ENCODE data around the gene COL19A1.
"Not testable (repeated sequence)": the region's sequence is repeated elsewhere in the genome, so short reads cannot be mapped to it uniquely, and the experiment has no call there.

Gene COL19A1

DNA sequence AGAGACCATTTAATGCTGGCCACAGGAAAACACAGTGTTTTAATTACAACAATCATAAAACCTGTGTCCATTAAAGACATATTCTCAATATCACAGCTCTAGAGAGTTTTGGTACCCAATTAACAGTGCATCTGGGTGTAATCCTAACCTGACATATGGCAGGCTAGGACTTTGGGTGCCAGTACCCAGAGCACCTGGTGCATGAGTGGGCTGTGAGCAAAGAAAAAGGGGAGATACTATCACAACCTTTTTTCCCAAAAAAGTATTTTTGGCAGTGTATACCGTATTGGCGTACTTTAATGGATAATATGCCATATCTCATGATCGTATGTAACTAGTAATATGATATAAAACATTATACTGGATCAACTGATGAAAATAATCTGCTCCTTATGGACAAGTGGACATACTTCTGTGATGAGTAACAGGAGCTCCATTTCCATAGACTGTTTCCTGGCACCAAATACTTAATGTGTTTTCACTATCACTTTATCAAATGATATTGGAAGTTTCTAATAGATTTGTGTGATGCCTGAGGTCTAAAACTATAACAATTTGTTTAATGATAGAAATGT is 91.7 kb downstream of the COL19A1 start:
- DNase-seq (ENCODE audit: low spot score) = no peak

DNA sequence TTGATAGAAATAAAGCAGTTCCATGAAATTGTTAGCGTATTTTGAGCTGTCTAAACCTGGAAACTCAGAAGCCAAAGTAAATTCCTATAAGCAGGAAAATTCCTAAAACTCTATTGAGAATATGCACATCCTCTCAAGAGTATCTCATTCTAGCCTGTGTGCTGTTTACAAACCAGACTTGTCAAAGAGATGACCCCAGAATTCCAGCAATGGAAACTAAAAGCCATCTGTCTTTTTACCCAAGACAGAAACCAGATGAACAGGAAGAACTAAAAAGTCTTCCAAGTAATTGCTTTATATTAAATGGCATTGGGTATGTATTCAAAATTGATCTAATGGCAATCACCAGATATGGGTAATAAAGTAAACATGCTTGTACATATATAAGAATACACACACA is 92.6 kb downstream of the COL19A1 start:
- no peak for FAIRE-seq
- no peak for DNase-seq (ENCODE audit: low spot score)

More for the DNA sequence above, 91.7 kb downstream of the COL19A1 start:
- no peak for FAIRE-seq

DNA sequence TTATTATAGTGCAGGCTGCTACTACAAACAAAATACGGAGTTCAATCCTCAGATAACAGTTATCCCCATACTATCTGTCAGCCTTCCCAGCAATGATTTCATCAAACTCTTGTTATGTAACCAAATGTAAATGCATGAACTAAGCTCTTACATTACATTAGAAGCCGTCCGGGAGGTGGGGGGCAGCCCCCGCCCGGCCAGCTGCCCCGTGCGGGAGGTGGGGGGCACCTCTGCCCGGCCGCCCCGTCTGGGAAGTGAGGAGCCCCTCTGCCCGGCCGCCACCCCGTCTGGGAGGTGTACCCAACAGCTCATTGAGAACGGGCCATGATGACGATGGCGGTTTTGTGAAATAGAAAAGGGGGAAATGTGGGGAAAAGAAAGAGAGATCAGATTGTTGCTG is 99.6 kb downstream of the COL19A1 start:
- FAIRE-seq = not testable (repeated sequence)

DNA sequence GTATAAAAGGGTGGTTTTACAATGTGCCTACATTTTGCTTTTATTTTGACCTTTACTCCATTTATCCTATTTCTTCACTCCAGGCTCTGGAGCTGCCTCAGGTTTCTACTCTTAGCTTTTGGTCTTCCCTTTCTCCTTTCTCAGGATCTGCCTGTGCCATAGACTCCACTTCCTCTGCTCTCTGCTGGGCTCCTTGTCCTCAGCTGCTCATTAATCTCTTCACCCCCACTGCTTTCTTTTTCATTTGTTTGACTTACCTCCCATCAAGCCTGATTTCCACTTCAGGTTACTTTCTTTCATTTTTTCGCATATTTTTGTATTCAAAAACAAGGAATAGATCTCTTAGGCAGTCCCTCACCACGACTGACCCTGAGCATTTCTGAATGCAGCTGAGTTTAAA is 106.8 kb downstream of the COL19A1 start:
- no peak for FAIRE-seq
- no peak for DNase-seq (ENCODE audit: low spot score)

More for the DNA sequence above, 99.6 kb downstream of the COL19A1 start:
- DNase-seq (ENCODE audit: low spot score) = not testable (repeated sequence)

DNA sequence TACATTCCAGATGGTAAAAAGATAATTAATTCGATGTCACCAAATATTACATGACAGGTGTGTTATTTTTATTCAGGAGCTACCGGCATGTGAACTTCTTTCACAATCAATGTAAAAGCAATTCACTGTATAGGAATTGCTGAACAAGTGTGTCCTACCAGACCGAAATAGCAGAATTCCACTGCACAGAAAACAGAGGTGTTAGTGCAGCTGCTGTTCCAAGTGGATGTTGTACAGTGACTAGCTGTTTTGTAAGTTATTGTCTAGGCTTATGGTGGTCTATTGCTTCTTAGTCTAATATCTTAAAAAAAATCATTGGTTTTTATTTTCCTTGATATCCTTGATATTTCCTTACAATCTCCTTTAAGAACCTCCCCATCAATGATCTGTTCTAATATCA is 107.4 kb downstream of the COL19A1 start:
- no peak for DNase-seq (ENCODE audit: low spot score)
- FAIRE-seq = no peak

DNA sequence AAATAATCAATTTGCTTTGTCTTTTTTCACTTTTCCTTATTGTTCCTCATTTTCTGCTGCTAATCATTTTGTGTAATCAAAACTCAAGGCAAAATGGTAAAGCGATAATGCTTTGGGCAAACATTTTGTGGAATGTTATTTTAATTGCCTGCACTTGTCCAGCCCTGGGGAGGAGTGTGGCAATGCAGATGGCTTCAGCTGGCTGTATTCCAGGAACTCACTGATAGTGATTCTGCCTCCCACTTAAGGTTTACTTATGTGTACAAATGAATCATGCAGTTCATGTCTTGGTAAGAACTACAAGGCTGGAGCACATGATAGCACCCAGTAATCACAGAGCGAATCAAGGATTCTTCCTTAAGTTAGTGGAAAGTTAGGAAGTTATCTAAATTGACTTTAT is 107.8 kb downstream of the COL19A1 start:
- DNase-seq (ENCODE audit: low spot score) (peak; percentile 7), FAIRE-seq (no peak)

DNA sequence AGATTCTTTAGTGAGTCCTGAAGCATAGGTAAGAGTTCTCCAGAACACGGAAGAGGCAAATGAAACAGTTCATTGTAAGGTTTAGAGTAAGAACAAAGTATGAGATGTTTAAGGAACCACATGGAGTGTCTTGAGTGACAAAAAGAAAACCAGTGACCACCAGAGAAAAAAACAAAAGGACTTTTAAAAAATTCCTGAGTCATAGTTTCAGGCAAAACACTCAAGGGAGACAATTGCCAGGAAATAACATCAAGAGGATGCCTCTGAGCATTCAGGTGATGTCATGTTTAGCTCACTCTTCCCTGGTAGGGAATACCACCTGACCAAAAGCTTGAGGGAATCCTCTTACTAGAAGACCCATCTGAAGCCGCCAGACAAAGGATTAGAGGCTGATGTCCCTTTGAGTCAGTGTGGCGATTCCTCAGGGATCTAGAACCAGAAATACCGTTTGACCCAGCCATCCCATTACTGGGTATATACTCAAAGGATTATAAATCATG is 110.3 kb downstream of the COL19A1 start:
- DNase-seq (ENCODE audit: low spot score) = no peak
- FAIRE-seq = no peak

DNA sequence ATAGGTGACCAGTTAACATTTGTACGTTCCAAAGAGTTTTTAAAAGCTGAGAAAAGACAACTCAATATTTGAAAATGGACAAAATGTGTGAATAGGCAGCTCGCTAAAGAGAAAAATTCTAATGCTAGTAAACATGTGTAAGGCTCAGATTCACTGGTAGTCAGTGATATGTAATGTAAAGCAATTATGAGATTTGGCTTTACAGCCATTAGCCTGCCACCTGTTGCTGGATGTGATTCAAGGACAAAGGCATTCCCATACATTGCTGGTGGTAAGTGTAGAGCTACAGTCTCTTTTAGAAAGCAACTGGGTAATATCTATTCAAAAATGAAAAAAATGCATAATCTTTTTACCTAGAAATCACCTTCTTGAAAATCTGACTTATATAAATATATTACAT is 114.3 kb downstream of the COL19A1 start:
- FAIRE-seq (no peak), DNase-seq (ENCODE audit: low spot score) (no peak)

DNA sequence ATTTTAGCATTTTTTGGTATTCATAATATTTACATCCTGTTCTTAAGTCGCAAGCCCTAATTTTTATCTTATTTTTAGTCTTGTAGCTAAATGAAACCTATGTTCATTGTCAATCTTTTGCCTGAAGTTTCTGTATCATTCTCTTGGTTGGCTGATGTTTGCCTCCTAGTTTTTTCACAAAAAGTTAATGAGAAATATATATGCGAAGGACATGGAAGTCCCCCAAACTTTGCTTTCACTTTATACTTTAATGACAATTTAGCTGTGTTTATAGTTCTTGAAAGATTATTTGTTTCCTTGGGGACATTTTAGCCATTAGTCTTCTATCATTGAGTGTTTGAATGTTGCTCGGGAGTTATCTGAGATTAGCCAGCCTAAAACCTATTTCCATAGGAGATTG is 118.2 kb downstream of the COL19A1 start:
- DNase-seq (ENCODE audit: low spot score) (no peak), FAIRE-seq (no peak)

DNA sequence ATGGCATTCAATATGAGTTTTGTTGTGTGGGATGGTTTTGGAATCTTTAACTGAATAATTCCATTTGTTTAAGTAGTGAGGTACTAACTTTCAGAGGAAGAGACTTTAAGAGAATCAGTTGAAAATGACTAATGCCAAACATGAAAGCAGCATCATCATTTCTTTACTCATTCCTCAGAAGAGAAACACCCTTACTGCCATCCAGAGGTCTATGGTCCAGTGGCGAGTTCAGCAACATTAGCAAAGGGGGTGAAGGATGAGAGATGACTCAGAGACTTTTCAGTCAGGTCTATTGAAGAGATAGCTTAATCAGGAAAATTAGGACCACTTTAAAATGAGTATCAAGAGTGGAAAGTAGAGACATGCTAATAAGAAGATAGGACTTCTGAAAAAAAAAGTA is 118.8 kb downstream of the COL19A1 start:
- no peak for FAIRE-seq

DNA sequence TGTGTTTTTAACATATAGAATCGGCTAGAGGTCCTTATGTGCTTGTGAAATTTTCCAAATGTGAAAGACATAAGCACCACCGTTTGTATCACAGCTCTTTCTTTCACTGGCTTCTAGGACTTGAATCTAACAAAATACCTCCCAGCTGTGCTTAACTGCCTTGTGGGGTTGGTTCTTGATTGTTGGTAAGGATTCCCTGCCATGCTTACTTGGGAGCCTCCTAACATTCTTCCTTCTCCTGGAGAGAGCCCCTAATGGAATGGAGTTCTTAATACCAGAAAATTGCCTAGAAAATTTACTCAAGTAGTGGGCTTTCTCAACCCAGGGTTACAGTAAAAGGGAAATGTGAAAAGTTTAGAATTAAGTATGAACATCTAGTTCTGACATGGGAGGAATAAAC is 121.2 kb downstream of the COL19A1 start:
- DNase-seq (ENCODE audit: low spot score) (no peak), FAIRE-seq (no peak)

More for the DNA sequence above, 118.8 kb downstream of the COL19A1 start:
- DNase-seq (ENCODE audit: low spot score) = no peak

DNA sequence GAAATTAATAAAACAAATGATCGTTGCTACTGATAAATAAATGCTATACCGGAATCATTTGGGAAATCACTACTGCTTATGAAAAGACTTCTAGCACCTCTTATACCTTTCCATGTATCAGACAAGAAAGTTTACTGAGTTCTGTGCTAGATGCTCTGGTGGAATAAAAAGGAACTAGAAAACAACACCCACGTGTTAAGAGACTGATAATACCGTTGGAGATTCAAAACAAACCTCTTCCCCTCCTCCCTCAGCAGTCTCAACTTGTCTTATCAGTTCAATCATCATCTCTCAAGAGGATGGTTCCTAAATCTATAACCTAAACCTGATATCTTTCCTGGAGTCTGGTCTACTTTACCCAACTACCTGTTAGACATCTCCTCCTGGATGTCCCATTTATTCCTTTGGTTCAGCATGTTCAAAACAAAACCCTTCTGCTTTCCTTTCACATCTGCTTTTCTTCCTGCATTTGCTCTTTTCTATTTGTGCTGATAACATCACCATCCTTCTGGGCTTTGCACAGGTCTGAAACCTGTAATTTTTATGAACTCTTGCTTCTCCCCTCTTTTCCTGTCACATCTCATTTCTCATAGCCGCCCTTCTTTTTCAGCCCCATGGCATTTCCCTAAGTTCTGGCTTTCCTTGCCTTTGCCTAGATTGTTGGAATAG is 122.2 kb downstream of the COL19A1 start:
- FAIRE-seq (no peak), DNase-seq (ENCODE audit: low spot score) (no peak)

DNA sequence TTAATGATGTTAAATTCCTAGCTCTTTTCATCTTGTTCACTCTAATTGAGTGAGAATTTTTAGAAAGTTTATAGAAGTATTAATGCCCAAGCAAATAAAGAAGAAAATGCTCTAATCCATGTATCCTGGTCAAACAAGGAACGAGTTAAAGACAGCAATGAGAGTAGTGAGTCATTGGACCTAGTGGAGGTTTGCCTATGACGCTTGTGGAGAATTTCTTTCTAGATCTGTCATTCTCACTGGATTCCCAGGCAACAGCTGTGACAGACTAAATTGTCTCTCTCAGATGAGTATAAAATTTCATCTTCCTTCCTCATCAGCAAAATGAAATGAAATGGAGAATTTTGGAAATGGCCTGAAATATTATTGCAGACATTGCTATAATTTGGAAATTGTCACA is 127.9 kb downstream of the COL19A1 start:
- FAIRE-seq = no peak

DNA sequence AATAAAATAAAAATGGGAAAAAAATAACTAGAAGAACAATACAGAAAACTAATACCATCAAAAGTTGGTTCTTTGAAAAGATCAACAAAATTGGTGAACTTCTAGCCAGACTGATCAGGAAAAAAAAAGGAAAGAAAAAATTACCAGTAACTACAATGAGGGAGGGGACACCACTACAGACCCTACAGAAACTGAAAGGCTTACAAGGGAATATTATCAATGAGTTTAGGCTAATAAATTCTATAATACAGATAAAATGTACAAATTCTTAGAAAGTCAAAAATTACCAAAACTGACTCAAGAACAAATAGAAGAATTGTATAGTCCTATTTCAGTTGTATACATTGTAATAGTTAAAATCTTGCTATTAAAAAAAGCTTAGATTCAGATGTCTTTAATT is 141.8 kb downstream of the COL19A1 start:
- no peak for FAIRE-seq

More for the DNA sequence above, 127.9 kb downstream of the COL19A1 start:
- DNase-seq (ENCODE audit: low spot score) = no peak

DNA sequence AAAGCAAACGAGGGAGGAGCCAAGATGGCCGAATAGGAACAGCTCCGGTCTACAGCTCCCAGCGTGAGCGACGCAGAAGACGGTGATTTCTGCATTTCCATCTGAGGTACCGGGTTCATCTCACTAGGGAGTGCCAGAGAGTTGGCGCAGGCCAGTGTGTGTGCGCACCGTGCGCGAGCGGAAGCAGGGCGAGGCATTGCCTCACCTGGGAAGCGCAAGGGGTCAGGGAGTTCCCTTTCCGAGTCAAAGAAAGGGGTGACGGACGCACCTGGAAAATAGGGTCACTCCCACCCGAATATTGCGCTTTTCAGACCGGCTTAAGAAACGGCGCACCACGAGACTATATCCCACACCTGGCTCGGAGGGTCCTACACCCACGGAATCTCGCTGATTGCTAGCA is 144.0 kb downstream of the COL19A1 start:
- DNase-seq (ENCODE audit: low spot score); FAIRE-seq: not testable (repeated sequence)

More for the DNA sequence above, 141.8 kb downstream of the COL19A1 start:
- no peak for DNase-seq (ENCODE audit: low spot score)

DNA sequence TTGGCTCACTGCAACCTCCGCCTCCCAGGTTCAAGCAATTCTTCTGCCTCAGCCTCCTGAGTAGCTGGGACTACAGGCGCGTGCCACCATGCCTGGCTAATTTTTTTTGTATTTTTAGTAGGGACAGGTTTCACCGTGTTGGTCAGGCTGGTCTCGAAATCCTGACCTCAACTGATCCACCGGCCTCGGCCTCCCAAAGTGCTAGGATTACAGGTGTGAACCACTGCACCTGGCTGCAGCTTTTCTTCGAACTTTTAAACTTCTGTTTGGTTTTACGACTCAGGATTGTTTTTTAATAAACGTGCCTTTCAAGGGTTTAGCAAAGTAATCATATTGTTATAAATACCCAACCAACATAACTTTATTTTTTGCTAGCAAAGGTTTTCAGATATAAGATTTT is 156.8 kb downstream of the COL19A1 start:
- FAIRE-seq = not testable (repeated sequence)

DNA sequence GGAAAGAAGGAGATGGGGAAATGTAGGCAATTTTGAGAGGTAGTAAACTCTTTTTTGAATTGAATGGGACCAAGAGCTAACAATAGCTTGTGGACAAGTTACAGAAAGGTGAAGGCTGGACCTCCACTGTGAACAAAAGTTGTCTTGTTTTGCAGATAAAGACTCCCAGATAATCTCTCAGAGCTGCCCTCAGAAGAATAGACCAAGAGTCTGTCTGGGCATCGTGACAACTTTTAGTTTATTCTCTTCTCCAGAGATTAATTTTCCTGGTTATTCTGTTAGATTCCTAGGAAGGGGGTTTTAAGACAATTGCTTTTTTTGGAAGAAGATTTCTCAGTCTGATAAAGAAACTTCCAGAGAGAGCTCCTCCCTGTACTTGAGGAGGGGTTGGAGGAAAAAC is 161.9 kb downstream of the COL19A1 start:
- DNase-seq (ENCODE audit: low spot score) = no peak
- no peak for FAIRE-seq

More for the DNA sequence above, 156.8 kb downstream of the COL19A1 start:
- DNase-seq (ENCODE audit: low spot score) = not testable (repeated sequence)

DNA sequence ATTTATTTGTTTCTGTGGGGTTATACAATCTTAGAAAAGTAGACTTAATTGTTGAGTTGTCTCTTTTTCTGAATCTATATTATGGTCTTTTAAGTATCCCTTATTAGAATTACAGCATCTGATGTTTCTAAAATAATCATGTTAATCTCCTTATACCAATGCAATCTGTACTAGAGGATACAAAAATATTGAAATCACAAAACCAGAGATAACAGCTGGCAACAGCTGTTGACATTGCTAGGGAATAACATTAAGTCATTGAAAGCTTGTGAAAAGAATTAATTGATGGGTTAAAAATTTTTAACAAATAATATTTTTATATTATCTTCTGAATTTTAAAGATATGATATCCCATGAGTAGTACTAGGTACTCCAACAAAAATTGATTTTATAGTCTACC is 162.6 kb downstream of the COL19A1 start:
- FAIRE-seq = no peak
- no peak for DNase-seq (ENCODE audit: low spot score)

DNA sequence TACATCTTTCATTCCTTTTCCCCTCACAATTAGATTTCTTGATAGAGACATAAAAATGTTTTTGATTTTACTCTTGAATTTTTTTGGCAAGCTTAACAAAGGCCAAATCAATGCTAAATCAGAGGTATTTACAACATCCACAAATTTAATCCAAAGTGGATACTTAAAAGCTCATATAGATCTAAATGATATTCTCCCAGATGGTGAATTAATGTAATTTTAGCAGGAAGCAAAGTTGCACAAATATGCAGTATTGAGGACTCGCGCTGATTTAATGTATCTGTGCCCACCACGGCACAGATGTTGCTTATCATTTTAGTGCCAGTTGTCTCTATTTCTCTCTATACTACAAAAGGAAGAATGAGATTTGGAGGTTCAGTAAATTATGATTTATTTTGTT is 167.4 kb downstream of the COL19A1 start:
- FAIRE-seq = no peak
- DNase-seq (ENCODE audit: low spot score) = no peak

DNA sequence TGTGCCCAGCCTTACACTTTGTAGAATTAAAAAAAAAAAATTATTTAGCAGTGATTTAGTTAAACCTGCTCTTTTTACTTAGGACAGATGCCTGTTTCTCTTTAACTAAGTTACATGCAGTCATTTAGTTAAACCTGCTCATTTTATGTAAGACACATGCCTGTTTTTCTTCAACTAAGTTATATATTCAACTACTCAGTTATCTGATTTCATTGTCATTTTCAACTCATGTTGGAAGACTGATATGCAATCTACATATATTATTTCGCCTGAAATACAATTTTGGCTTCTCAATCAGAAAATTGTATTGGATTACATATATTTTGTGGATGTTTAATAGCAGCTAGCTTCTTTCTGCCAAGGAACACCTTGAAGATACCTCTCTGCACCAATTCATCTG is 171.1 kb downstream of the COL19A1 start:
- FAIRE-seq = no peak
- DNase-seq (ENCODE audit: low spot score) = no peak

DNA sequence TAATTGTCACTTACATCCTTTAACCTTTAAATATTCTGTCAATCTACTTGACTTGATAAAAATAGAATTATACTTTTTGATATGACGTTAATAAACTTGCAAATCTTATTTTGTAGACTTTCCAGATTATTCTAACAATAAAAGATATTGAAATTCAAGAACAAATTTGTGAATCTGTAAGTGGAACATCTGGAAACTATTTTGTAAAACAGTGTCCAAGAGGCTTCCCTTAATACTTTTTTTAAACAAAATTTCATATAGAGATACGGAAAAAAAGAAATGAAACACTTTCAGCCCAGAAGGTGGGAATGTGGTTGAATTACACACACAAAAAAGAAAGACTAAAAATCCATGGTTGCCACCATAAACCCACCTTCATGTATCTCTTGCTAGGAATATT is 174.4 kb downstream of the COL19A1 start:
- DNase-seq (ENCODE audit: low spot score) (no peak), FAIRE-seq (no peak)

DNA sequence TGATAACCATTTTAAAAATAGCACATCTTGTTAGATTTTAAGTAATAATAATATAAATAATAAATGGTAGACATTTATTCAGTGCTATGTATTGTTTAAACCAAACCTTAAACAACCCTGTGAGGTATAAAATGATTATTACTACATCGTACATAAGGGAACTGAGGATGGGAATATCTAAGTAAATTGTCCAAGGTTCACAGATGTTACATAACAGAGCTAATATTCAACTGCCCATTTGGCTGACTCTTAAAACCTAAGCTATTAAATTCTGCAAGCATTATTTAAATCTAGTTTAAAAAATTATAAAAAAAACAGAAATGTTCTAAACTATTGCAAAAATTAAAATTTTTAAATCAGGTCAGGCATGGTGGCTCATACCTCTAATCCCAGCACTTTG is 175.1 kb downstream of the COL19A1 start:
- FAIRE-seq = no peak
- DNase-seq (ENCODE audit: low spot score) = no peak

DNA sequence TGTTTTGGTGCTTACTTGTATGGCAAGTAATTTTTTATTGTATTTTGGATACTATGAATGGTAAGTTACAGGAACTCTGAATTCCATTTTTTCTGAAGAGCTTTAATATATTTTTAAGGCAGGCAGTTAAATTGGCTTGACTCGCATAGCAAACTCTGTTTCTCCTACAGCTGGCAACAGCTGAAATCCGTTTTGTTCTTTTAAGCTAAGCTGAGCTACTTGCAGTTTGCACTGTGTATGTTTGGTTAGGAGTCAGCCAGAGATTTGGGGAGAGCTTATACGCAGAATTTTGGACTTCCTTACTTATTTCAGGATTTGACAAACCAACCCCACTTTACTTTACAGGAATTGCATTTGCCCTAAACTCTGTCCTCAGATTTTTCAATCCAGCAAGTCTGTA is 179.1 kb downstream of the COL19A1 start:
- DNase-seq (ENCODE audit: low spot score) = no peak
- no peak for FAIRE-seq

All from RCC 7860 (cell line).